Activated naive CD8-positive, alpha-beta T cell (primary cell): ENCODE measurements around the gene DGAT2L6.

Source experiments
- H3K27ac Mint-ChIP-seq: one replicate; pipeline ENCODE4 v1.8.0; 2021; ENCODE audit warnings: mixed read lengths
- H3K27me3 Mint-ChIP-seq: one replicate; pipeline ENCODE4 v1.8.0; 2021; ENCODE audit warnings: mixed read lengths
- H3K36me3 Mint-ChIP-seq: one replicate; pipeline ENCODE4 v1.8.0; 2021; ENCODE audit warnings: mixed read lengths
- H3K4me1 Mint-ChIP-seq: one replicate; pipeline ENCODE4 v1.8.0; 2021; ENCODE audit warnings: low read depth, mixed read lengths
- H3K4me3 Mint-ChIP-seq: one replicate; pipeline ENCODE4 v1.8.0; 2021; ENCODE audit warnings: mild to moderate bottlenecking, mixed read lengths
- H3K9me3 Mint-ChIP-seq: one replicate; pipeline ENCODE4 v1.8.0; 2021; ENCODE audit warnings: low read depth, mixed read lengths

Gene DGAT2L6

GRCh38 chrX:70176938-70177533, at the start of gene DGAT2L6:
TSS of gene DGAT2L6 (plus strand) at chrX:70177483. CDS start at chrX:70177583, 100 bp downstream.
- Mint-ChIP-seq H3K36me3 (no peaks in the 10 kb centered on the region), H3K4me3 (no peak within 1 kb of the TSS), H3K4me1 (peaks cover 1% of the 10 kb centered on the region), H3K9me3 (no peaks in the 10 kb centered on the region), H3K27me3 (no peaks in the 10 kb centered on the region), H3K27ac (no peak within 1 kb of the TSS)

GRCh38 chrX:70128071-70128470, 49.2 kb upstream of the DGAT2L6 start:
- no peaks in the 10 kb centered on the region for H3K9me3 Mint-ChIP-seq
- peaks cover 22% of the 10 kb centered on the region for H3K4me1 Mint-ChIP-seq
- no peaks in the 10 kb centered on the region for H3K36me3 Mint-ChIP-seq
- H3K27me3 Mint-ChIP-seq, result no peaks in the 10 kb centered on the region
- H3K27ac Mint-ChIP-seq, result no peak overlapping the region
- H3K4me3 Mint-ChIP-seq, result no peak overlapping the region

- peaks cover 28% of the 10 kb centered on the region for H3K4me1 Mint-ChIP-seq
- H3K9me3 Mint-ChIP-seq, result no peaks in the 10 kb centered on the region
- no peaks in the 10 kb centered on the region for H3K27me3 Mint-ChIP-seq
- no peaks in the 10 kb centered on the region for H3K36me3 Mint-ChIP-seq
- H3K4me3 Mint-ChIP-seq, result no peak overlapping the region
- no peak overlapping the region for H3K27ac Mint-ChIP-seq
Measured at GRCh38 chrX:70129816-70130215, 47.5 kb upstream of the DGAT2L6 start.

GRCh38 chrX:70132224-70132623, 45.1 kb upstream of the DGAT2L6 start:
- Mint-ChIP-seq H3K9me3 (no peaks in the 10 kb centered on the region), H3K36me3 (no peaks in the 10 kb centered on the region), H3K4me3 (peak overlapping the region; percentile 62), H3K4me1 (peaks cover 42% of the 10 kb centered on the region), H3K27me3 (no peaks in the 10 kb centered on the region), H3K27ac (peak overlapping the region; percentile 66)

GRCh38 chrX:70132877-70133302, 44.4 kb upstream of the DGAT2L6 start:
- Mint-ChIP-seq H3K4me1 (peaks cover 45% of the 10 kb centered on the region), H3K4me3 (peak overlapping the region; percentile 99), H3K9me3 (no peaks in the 10 kb centered on the region), H3K27me3 (no peaks in the 10 kb centered on the region), H3K27ac (peak overlapping the region; percentile 94), H3K36me3 (no peaks in the 10 kb centered on the region)

GRCh38 chrX:70133303-70134115, 43.8 kb upstream of the DGAT2L6 start, which contains the start of gene IGBP1:
TSS of gene IGBP1 (plus strand) at chrX:70133447. CDS start at chrX:70133948, 501 bp downstream.
- peaks cover 42% of the 10 kb centered on the region for H3K4me1 Mint-ChIP-seq
- no peaks in the 10 kb centered on the region for H3K27me3 Mint-ChIP-seq
- peak within 1 kb of the TSS; percentile 94 for H3K27ac Mint-ChIP-seq
- H3K9me3 Mint-ChIP-seq, result no peaks in the 10 kb centered on the region
- no peaks in the 10 kb centered on the region for H3K36me3 Mint-ChIP-seq
- peak within 1 kb of the TSS; percentile 99 for H3K4me3 Mint-ChIP-seq

- H3K36me3 Mint-ChIP-seq, result no peaks in the 10 kb centered on the region
- H3K4me1 Mint-ChIP-seq, result peaks cover 37% of the 10 kb centered on the region
- H3K27me3 Mint-ChIP-seq, result no peaks in the 10 kb centered on the region
- H3K9me3 Mint-ChIP-seq, result no peaks in the 10 kb centered on the region
- peak overlapping the region; percentile 94 for H3K27ac Mint-ChIP-seq
- H3K4me3 Mint-ChIP-seq, result peak overlapping the region; percentile 99
Measured at GRCh38 chrX:70134116-70134477, 43.2 kb upstream of the DGAT2L6 start.

- peaks cover 5% of the 10 kb centered on the region for H3K36me3 Mint-ChIP-seq
- H3K4me3 Mint-ChIP-seq, result no peak overlapping the region
- peaks cover 32% of the 10 kb centered on the region for H3K4me1 Mint-ChIP-seq
- no peaks in the 10 kb centered on the region for H3K9me3 Mint-ChIP-seq
- no peaks in the 10 kb centered on the region for H3K27me3 Mint-ChIP-seq
- no peak overlapping the region for H3K27ac Mint-ChIP-seq
Measured at GRCh38 chrX:70138622-70139021, 38.7 kb upstream of the DGAT2L6 start.

- no peaks in the 10 kb centered on the region for H3K9me3 Mint-ChIP-seq
- peaks cover 27% of the 10 kb centered on the region for H3K4me1 Mint-ChIP-seq
- no peaks in the 10 kb centered on the region for H3K27me3 Mint-ChIP-seq
- peak overlapping the region; percentile 25 for H3K27ac Mint-ChIP-seq
- H3K4me3 Mint-ChIP-seq, result no peak overlapping the region
- peaks cover 5% of the 10 kb centered on the region for H3K36me3 Mint-ChIP-seq
Measured at GRCh38 chrX:70139736-70140135, 37.5 kb upstream of the DGAT2L6 start.

- H3K4me1 Mint-ChIP-seq, result peaks cover 16% of the 10 kb centered on the region
Measured at GRCh38 chrX:70141373-70141772, 35.9 kb upstream of the DGAT2L6 start.

GRCh38 chrX:70166601-70167590, 10.4 kb upstream of the DGAT2L6 start:
- H3K4me1 Mint-ChIP-seq, result peaks cover 2% of the 10 kb centered on the region
- no peaks in the 10 kb centered on the region for H3K27me3 Mint-ChIP-seq
- no peaks in the 10 kb centered on the region for H3K9me3 Mint-ChIP-seq
- peak overlapping the region; percentile 41 for H3K27ac Mint-ChIP-seq
- H3K36me3 Mint-ChIP-seq, result peaks cover 3% of the 10 kb centered on the region
- no peak overlapping the region for H3K4me3 Mint-ChIP-seq

More at GRCh38 chrX:70141373-70141772, 35.9 kb upstream of the DGAT2L6 start:
- H3K27me3 Mint-ChIP-seq, result no peaks in the 10 kb centered on the region
- H3K27ac Mint-ChIP-seq, result no peak overlapping the region
- no peaks in the 10 kb centered on the region for H3K9me3 Mint-ChIP-seq
- H3K4me3 Mint-ChIP-seq, result no peak overlapping the region
- peaks cover 5% of the 10 kb centered on the region for H3K36me3 Mint-ChIP-seq

GRCh38 chrX:70168238-70169188, 8.8 kb upstream of the DGAT2L6 start:
- Mint-ChIP-seq H3K4me1 (peaks cover 2% of the 10 kb centered on the region), H3K9me3 (no peaks in the 10 kb centered on the region), H3K27ac (no peak overlapping the region), H3K4me3 (no peak overlapping the region), H3K36me3 (peaks cover 3% of the 10 kb centered on the region), H3K27me3 (no peaks in the 10 kb centered on the region)

GRCh38 chrX:70169281-70169680, 8.0 kb upstream of the DGAT2L6 start:
- H3K36me3 Mint-ChIP-seq, result peaks cover 3% of the 10 kb centered on the region
- no peaks in the 10 kb centered on the region for H3K9me3 Mint-ChIP-seq
- peaks cover 2% of the 10 kb centered on the region for H3K4me1 Mint-ChIP-seq
- H3K27me3 Mint-ChIP-seq, result no peaks in the 10 kb centered on the region
- no peak overlapping the region for H3K27ac Mint-ChIP-seq
- no peak overlapping the region for H3K4me3 Mint-ChIP-seq

- Mint-ChIP-seq H3K4me3 (no peak overlapping the region), H3K27me3 (no peaks in the 10 kb centered on the region), H3K27ac (no peak overlapping the region), H3K36me3 (no peaks in the 10 kb centered on the region), H3K4me1 (peaks cover 2% of the 10 kb centered on the region), H3K9me3 (no peaks in the 10 kb centered on the region)
Measured at GRCh38 chrX:70171624-70172023, 5.7 kb upstream of the DGAT2L6 start.
